SK-N-SH treated with all-trans-retinoic acid at 6 μM for 48 hours (cell line): ENCODE measurements around the gene LSR.

Source experiments
- ATAC-seq: fragments of 200-7000 bp; cut with Tn5 transposase; 3 replicates; pipeline ENCODE4 v1.9.1; 2020; ENCODE audit warnings: mild to moderate bottlenecking, moderate library complexity
- ARNTL ChIP-seq: fragments of 450-650 bp; formaldehyde crosslinking; IDR thresholded peaks from 2 replicates; pipeline ENCODE4 v1.5.0; 2020; ENCODE audit warnings: low read depth, mild to moderate bottlenecking, moderate library complexity, borderline replicate concordance
- BACH2 ChIP-seq: fragments of 250-450 bp; sonication (Bioruptor Pico); IDR thresholded peaks from 2 replicates; pipeline ENCODE4 v1.9.0; 2021; ENCODE audit warnings: mild to moderate bottlenecking, borderline replicate concordance
- CREB5 ChIP-seq: fragments of 250-450 bp; sonication (Bioruptor Pico); IDR thresholded peaks from 2 replicates; pipeline ENCODE4 v1.5.1; 2020; ENCODE audit warnings: low read depth, mild to moderate bottlenecking, moderate library complexity
- CSRNP3 ChIP-seq: fragments of 250-450 bp; sonication (Bioruptor Pico); IDR thresholded peaks from 2 replicates; pipeline ENCODE4 v1.5.1; 2021; ENCODE audit warnings: mild to moderate bottlenecking, moderate library complexity
- GLIS3 ChIP-seq: fragments of 250-450 bp; sonication (Bioruptor Pico); IDR thresholded peaks from 2 replicates; pipeline ENCODE4 v1.5.0; 2020; ENCODE audit warnings: mild to moderate bottlenecking, moderate library complexity
- ISL1 ChIP-seq: fragments of 250-450 bp; sonication (Bioruptor Pico); IDR thresholded peaks from 2 replicates; pipeline ENCODE4 v2.1.2; 2022; ENCODE audit warnings: mild to moderate bottlenecking, moderate library complexity
- OSR1 ChIP-seq: fragments of 250-450 bp; sonication (Bioruptor Pico); IDR thresholded peaks from 2 replicates; pipeline ENCODE4 v1.8.0; 2022; ENCODE audit warnings: moderate library complexity, mild to moderate bottlenecking, inconsistent platforms
- PATZ1 ChIP-seq: fragments of 250-450 bp; sonication (Bioruptor Pico); IDR thresholded peaks from 2 replicates; pipeline ENCODE4 v1.8.0; 2020; ENCODE audit warnings: mild to moderate bottlenecking, moderate library complexity, borderline replicate concordance
- POU6F1 ChIP-seq: fragments of 250-450 bp; sonication (Bioruptor Pico); IDR thresholded peaks from 2 replicates; pipeline ENCODE4 v1.8.0; 2021; ENCODE audit warnings: low read depth, mild to moderate bottlenecking, moderate library complexity, borderline replicate concordance
- SNAI2 ChIP-seq: fragments of 250-450 bp; sonication (Bioruptor Pico); IDR thresholded peaks from 2 replicates; pipeline ENCODE4 v1.5.0; 2020; ENCODE audit warnings: mild to moderate bottlenecking, moderate library complexity
- TSHZ2 ChIP-seq: fragments of 250-450 bp; sonication (Bioruptor Pico); IDR thresholded peaks from 2 replicates; pipeline ENCODE4 v1.5.0; 2020; ENCODE audit warnings: mild to moderate bottlenecking, moderate library complexity
- ZFP3 ChIP-seq: fragments of 250-450 bp; sonication (Bioruptor Pico); IDR thresholded peaks from 2 replicates; pipeline ENCODE4 v1.5.0; 2020; ENCODE audit warnings: mild to moderate bottlenecking, moderate library complexity
- ZNF70 ChIP-seq: fragments of 450-650 bp; formaldehyde crosslinking; IDR thresholded peaks from 2 replicates; pipeline ENCODE4 v1.5.0; 2020; ENCODE audit warnings: mild to moderate bottlenecking, moderate library complexity

The LSR gene

GRCh38 chr19:35297922-35298321 lies 49.1 kb downstream of the LSR start (continued):
- TF ChIP-seq ARNTL (CRISPR knock-in tag): no peak

GRCh38 chr19:35298561-35298972 lies 49.8 kb downstream of the LSR start:
- ATAC-seq: no peak

More at GRCh38 chr19:35298561-35298972, 49.8 kb downstream of the LSR start:
- TF ChIP-seq GLIS3 (CRISPR knock-in tag) (no peak), TSHZ2 (no peak), ZNF70 (CRISPR knock-in tag) (no peak), BACH2 (no peak), PATZ1 (CRISPR knock-in tag) (no peak), CSRNP3 (CRISPR knock-in tag) (no peak), CREB5 (no peak), OSR1 (CRISPR knock-in tag) (no peak), ISL1 (CRISPR knock-in tag) (no peak), POU6F1 (CRISPR knock-in tag) (no peak), SNAI2 (CRISPR knock-in tag) (no peak), ZFP3 (no peak), ARNTL (CRISPR knock-in tag) (no peak)
- TF ChIP-seq, all 23 proteins: peak for 0
